Natural killer cell (primary cell): Measurements from ENCODE around the gene CHRNG. TPM values are rescaled to one million over a fixed set of nuclear protein-coding genes. Genes with fewer than 3 reads are reported as not detected.

Experiments used
- ATAC-seq, 3 donors: fragments of 150-1000 bp in 2 of 3; fragments of 200-7000 bp in 1 of 3; cut with Tn5 transposase; 1 replicate in 1 of 3; 2 replicates in 2 of 3; pipeline ENCODE4 v1.10.0; 2021; ENCODE audit warnings: mild to moderate bottlenecking in 2 of 3, moderate library complexity in 2 of 3
- DNase-seq, 2 donors: peaks; one replicate each; pipeline versions ENCODE4 v3.0.0 to v3.0.0-alpha.2; 2013 to 2021; ENCODE audit warnings: mixed read lengths in 1 of 2
- H3K27ac ChIP-seq: one replicate; pipeline ENCODE4 v1.5.1; 2013; ENCODE audit warnings: mild to moderate bottlenecking, low read length
- H3K27me3 ChIP-seq: one replicate; pipeline ENCODE4 v1.6.1; 2013; ENCODE audit warnings: low read length; ENCODE audit not compliant: control insufficient read depth, insufficient read depth
- H3K36me3 ChIP-seq: one replicate; pipeline ENCODE4 v1.6.1; 2013; ENCODE audit warnings: low read length; ENCODE audit not compliant: control insufficient read depth, insufficient read depth
- H3K4me1 ChIP-seq: one replicate; pipeline ENCODE4 v1.6.1; 2013; ENCODE audit warnings: low read length; ENCODE audit not compliant: control insufficient read depth, insufficient read depth
- H3K4me3 ChIP-seq: one replicate; pipeline ENCODE4 v1.5.1; 2013; ENCODE audit warnings: low read length
- H3K9me3 ChIP-seq: one replicate; pipeline ENCODE4 v1.6.1; 2013; ENCODE audit warnings: low read length; ENCODE audit not compliant: control insufficient read depth, insufficient read depth
- H3K27ac Mint-ChIP-seq, 2 donors: one replicate each; pipeline ENCODE4 v1.8.0; 2022; ENCODE audit warnings: mild to moderate bottlenecking in 2 of 2, mixed read lengths in 2 of 2, moderate library complexity in 1 of 2
- H3K27me3 Mint-ChIP-seq, 2 donors: one replicate each; pipeline ENCODE4 v1.8.0; 2022; ENCODE audit warnings: low read depth in 2 of 2, mixed read lengths in 2 of 2
- H3K36me3 Mint-ChIP-seq: one replicate; pipeline ENCODE4 v1.8.0; 2022; ENCODE audit warnings: mixed read lengths
- H3K4me1 Mint-ChIP-seq, 2 donors: one replicate each; pipeline ENCODE4 v1.8.0; 2022; ENCODE audit warnings: mixed read lengths in 2 of 2
- H3K4me3 Mint-ChIP-seq: one replicate; pipeline ENCODE4 v1.8.0; 2022; ENCODE audit warnings: mild to moderate bottlenecking, moderate library complexity, mixed read lengths
- H3K9me3 Mint-ChIP-seq, 2 donors: one replicate each; pipeline ENCODE4 v1.8.0; 2022; ENCODE audit warnings: mixed read lengths in 2 of 2
- CTCF ChIP-seq: fragments of 200-600 bp; IDR thresholded peaks from one replicate; pipeline ENCODE4 v1.8.0; 2022; ENCODE audit warnings: antibody characterized with exemption
- WGBS: methylation state at CpG from one replicate; pipeline ENCODE4 v1.1.7; 2013; ENCODE audit warnings: missing lambda C conversion rate; ENCODE audit not compliant: insufficient coverage; 5-methylcytosine and 5-hydroxymethylcytosine counted together
- intact Hi-C: fragments of 100-400 bp; cut with micrococcal nuclease; formaldehyde crosslinking; loops from one replicate; pipeline ENCODE4 v1.14.2; 2022
- total RNA-seq, 4 donors: library from RNA; stranded (reverse); fragments of 120-200 nt in 1 of 4; gene quantifications; one replicate each; pipeline versions ENCODE4 v1.2.3 to v1.2.4, GENCODE V29; 2013 to 2022

CHRNG gene
- total RNA-seq, 3 donors from 2014 or later (not counting 1 experiment from before 2014, with no cell fraction given): not detected

- Histone ChIP-seq H3K36me3 (no peaks in the 10 kb centered on the region), H3K4me1 (no peaks in the 10 kb centered on the region), H3K27ac (no peak overlapping the region), H3K4me3 (no peak overlapping the region), H3K9me3 (no peaks in the 10 kb centered on the region), H3K27me3 (peaks cover 4% of the 10 kb centered on the region)
- Mint-ChIP-seq H3K27me3 (peaks cover 22 to 27% of the 10 kb centered on the region in 2 donors), H3K4me1 (peaks cover 4 to 5% of the 10 kb centered on the region in 2 donors), H3K9me3 (no peaks in the 10 kb centered on the region), H3K4me3 (no peak overlapping the region), H3K27ac (no peak overlapping the region), H3K36me3 (no peaks in the 10 kb centered on the region)
- intact Hi-C loops: no loop called here
- TF ChIP-seq CTCF: no peak
- DNase-seq: no peak
- no peak for ATAC-seq
- 81% methylated on average over 8 of the region's 8 CpGs for WGBS
Observed at GRCh38 chr2:232492236-232492848, 47.1 kb upstream of the CHRNG start.

GRCh38 chr2:232492963-232493700, 46.4 kb upstream of the CHRNG start:
- H3K4me1 Mint-ChIP-seq: peaks cover 4 to 5% of the 10 kb centered on the region in 2 donors
- DNase-seq: no peak
- no peak for TF ChIP-seq CTCF
- H3K27me3 Mint-ChIP-seq: peaks cover 22 to 26% of the 10 kb centered on the region in 2 donors
- no peaks in the 10 kb centered on the region for H3K4me1 ChIP-seq
- no peaks in the 10 kb centered on the region for H3K9me3 Mint-ChIP-seq
- no peaks in the 10 kb centered on the region for H3K36me3 Mint-ChIP-seq
- no peak overlapping the region for H3K27ac ChIP-seq
- no peak overlapping the region for H3K4me3 Mint-ChIP-seq
- intact Hi-C loops: no loop called here
- WGBS: 84% methylated on average over 24 of the region's 24 CpGs
- H3K4me3 ChIP-seq: no peak overlapping the region
- no peaks in the 10 kb centered on the region for H3K36me3 ChIP-seq
- H3K9me3 ChIP-seq: no peaks in the 10 kb centered on the region
- ATAC-seq: no peak
- peaks cover 2% of the 10 kb centered on the region for H3K27me3 ChIP-seq
- no peak overlapping the region for H3K27ac Mint-ChIP-seq

GRCh38 chr2:232493701-232494474, 45.6 kb upstream of the CHRNG start:
- TF ChIP-seq CTCF: no peak
- Histone ChIP-seq H3K27ac (no peak overlapping the region), H3K9me3 (no peaks in the 10 kb centered on the region), H3K4me3 (no peak overlapping the region), H3K36me3 (no peaks in the 10 kb centered on the region), H3K27me3 (peaks cover 2% of the 10 kb centered on the region), H3K4me1 (no peaks in the 10 kb centered on the region)
- WGBS: 80% methylated on average over 10 of the region's 10 CpGs
- H3K4me1 Mint-ChIP-seq: peaks cover under 1% of the 10 kb centered on the region in 2 donors
- no peak overlapping the region for H3K27ac Mint-ChIP-seq
- no peak overlapping the region for H3K4me3 Mint-ChIP-seq
- ATAC-seq: no peak
- intact Hi-C loops: no loop called here
- H3K9me3 Mint-ChIP-seq: no peaks in the 10 kb centered on the region
- no peak for DNase-seq
- no peaks in the 10 kb centered on the region for H3K36me3 Mint-ChIP-seq
- H3K27me3 Mint-ChIP-seq: peaks cover 16 to 24% of the 10 kb centered on the region in 2 donors
